NT2/D1 (cell line): Measurements from ENCODE around the gene DPP8.
"Not testable (repeated sequence)": the region's sequence is repeated elsewhere in the genome, so short reads cannot be mapped to it uniquely, and the experiment has no call there.

Source experiments
- DNase-seq: peaks from one replicate; pipeline ENCODE4 v3.0.0-alpha.2; 2011; ENCODE audit warnings: low read depth, low spot score
- H3K27me3 ChIP-seq: 2 replicates; pipeline ENCODE4 v1.6.0; 2011; ENCODE audit warnings: mild to moderate bottlenecking; ENCODE audit not compliant: insufficient read length, insufficient read depth
- H3K36me3 ChIP-seq: 2 replicates; pipeline ENCODE4 v1.6.1; 2011; ENCODE audit warnings: mild to moderate bottlenecking, low read length, mixed read lengths; ENCODE audit not compliant: insufficient read depth, insufficient read length
- H3K4me1 ChIP-seq: 2 replicates; pipeline ENCODE4 v1.5.1; 2011; ENCODE audit not compliant: insufficient read depth, insufficient read length
- H3K4me3 ChIP-seq: 2 replicates; pipeline ENCODE4 v1.5.1; 2011; ENCODE audit warnings: low read depth; ENCODE audit not compliant: insufficient read length
- H3K9ac ChIP-seq: 2 replicates; pipeline ENCODE4 v1.6.0; 2011; ENCODE audit warnings: low read depth; ENCODE audit not compliant: insufficient read length
- H3K9me3 ChIP-seq: 2 replicates; pipeline ENCODE4 v1.5.1; 2011; ENCODE audit warnings: mild to moderate bottlenecking, low read length; ENCODE audit not compliant: insufficient read depth
- SUZ12 ChIP-seq: IDR thresholded peaks from 2 replicates; pipeline ENCODE4 v1.6.1; 2011; ENCODE audit not compliant: insufficient read length, insufficient read depth; ENCODE audit errors: extremely low read depth
- YY1 ChIP-seq: IDR thresholded peaks from 2 replicates; pipeline ENCODE4 v1.6.1; 2011; ENCODE audit not compliant: insufficient read length, insufficient read depth
- ZNF274 ChIP-seq: IDR thresholded peaks from 2 replicates; pipeline ENCODE4 v1.6.1; 2011; ENCODE audit warnings: mild to moderate bottlenecking, low read depth, low read length

Gene DPP8

DNA sequence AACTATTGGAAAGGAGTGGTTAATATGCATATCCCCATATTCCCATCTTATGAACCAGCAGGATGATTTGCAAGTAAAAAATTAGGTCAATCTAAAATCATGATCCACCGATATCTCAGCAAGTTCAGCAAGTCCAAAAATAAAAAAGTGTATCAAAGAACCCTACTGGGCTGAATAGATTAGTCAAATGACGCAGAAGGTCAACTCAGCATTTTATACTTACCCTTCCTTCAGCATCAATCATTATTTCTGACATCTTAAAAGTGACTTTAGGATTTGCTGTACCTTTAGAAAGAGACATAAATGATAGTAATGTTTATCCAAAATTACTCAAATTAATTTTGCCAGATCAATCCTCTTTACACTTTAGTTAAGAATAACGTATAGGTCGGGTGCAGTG lies 32.6 kb downstream of the DPP8 start:
- no peak for DNase-seq
- H3K9ac ChIP-seq = no peak overlapping the region
- no peak for TF ChIP-seq SUZ12
- no peak for TF ChIP-seq YY1
- no peak overlapping the region for H3K4me3 ChIP-seq
- no peaks in the 10 kb centered on the region for H3K27me3 ChIP-seq
- no peaks in the 10 kb centered on the region for H3K4me1 ChIP-seq
- H3K9me3 ChIP-seq = no peaks in the 10 kb centered on the region
- peaks cover 89% of the 10 kb centered on the region for H3K36me3 ChIP-seq

DNA sequence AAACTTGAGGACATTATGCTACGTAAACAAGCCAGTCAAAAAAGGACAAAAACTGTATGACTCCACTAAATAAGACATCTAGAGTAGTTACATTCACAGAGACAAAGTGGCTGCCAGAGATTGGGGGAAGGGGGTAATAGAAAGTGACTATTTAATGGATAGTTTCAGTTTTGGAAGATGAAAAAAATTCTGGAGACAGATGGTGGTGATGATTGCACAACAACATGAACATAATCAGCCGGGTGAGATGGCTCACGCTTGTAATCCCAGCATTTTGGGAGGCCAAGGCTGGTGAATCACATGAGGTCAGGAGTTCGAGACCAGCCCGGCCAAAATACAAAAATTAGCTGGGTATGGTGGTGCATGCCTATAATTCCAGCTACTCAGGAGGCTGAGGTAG lies 40.6 kb downstream of the DPP8 start:
- no peak for DNase-seq
- TF ChIP-seq YY1 = no peak
- no peak for TF ChIP-seq ZNF274
- no peak for TF ChIP-seq SUZ12
- Histone ChIP-seq H3K4me1 (no peaks in the 10 kb centered on the region), H3K9ac (no peak overlapping the region), H3K4me3 (no peak overlapping the region), H3K9me3 (no peaks in the 10 kb centered on the region), H3K27me3 (no peaks in the 10 kb centered on the region), H3K36me3 (peaks cover 91% of the 10 kb centered on the region)

DNA sequence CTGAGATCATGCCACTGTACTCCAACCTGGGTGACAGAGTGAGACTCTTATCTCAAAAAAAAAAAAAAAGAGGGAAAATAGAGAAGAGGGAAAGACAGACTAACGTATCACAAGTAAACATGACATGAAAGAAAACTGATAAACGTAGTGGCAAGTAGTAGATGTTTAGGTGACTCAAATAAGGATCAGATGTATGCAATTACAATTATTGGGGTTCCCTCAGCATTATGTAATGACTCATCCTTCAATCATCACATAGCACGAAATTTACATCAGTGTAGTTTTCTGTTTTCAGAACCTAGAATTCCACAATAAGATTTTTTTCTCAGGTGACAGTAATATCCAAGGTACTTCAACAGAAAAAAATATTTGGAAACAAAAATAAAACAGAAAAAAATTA lies 46.6 kb downstream of the DPP8 start:
- H3K36me3 ChIP-seq = peaks cover 86% of the 10 kb centered on the region
- DNase-seq = no peak

DNA sequence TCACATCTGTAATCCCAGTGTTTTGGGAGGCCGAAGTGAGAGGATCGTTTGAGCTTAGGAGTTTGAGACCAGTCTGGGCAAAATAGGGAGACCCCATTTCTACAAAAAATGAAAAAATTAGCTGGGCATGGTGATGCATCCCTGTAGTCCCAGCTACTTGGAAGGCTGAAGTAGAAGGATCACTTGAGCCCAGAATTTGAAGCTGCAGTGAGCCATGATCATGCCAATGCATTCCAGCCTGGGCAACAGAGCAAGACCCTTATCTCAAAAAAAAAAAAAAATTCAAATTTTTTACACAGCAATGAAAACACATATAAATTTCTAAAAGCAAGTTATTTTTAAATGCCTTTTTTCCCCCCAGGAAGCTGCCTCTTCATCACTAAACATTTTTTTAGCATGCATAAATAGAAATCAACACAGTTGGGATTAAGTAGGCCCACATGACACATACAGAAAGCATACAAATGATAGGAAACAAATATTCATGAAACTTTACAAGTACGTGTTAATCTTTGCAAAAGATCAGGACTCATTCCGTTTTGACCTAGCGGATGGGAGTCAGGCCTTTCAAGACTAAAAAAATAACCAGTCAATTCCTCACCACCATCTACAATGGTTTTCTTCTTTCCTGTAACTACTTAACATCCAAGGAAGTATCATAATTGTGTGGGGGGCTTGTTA lies 49.1 kb downstream of the DPP8 start:
- Histone ChIP-seq H3K36me3 (peaks cover 79% of the 10 kb centered on the region), H3K9me3 (no peaks in the 10 kb centered on the region), H3K4me1 (no peaks in the 10 kb centered on the region), H3K4me3 (no peak overlapping the region), H3K9ac (no peak overlapping the region), H3K27me3 (no peaks in the 10 kb centered on the region)
- TF ChIP-seq SUZ12 (no peak), ZNF274 (no peak), YY1 (no peak)
- DNase-seq = no peak

More for the DNA sequence above, 46.6 kb downstream of the DPP8 start:
- Histone ChIP-seq H3K4me1 (no peaks in the 10 kb centered on the region), H3K9me3 (no peaks in the 10 kb centered on the region), H3K27me3 (no peaks in the 10 kb centered on the region), H3K9ac (no peak overlapping the region), H3K4me3 (no peak overlapping the region)
- TF ChIP-seq SUZ12 = no peak
- no peak for TF ChIP-seq YY1
- TF ChIP-seq ZNF274 = no peak

DNA sequence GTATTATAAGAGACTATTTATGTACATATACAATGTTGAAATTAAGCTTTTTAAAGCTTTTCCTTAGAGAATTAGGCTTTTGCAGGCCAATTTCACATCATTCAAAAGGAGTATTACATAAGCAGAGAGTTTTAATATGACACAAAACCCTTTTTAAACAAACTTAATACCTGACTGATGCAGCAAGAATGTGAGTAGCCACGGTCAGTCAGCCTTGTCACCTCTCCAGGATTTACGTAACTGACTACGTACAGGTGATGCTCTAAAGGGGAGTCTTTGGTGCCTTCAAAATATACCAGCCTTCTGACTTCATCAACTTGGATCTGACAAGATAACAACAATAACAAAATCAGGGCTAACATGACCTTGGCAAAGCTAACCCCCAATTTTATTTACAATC lies 50.6 kb downstream of the DPP8 start:
- Histone ChIP-seq H3K4me1 (no peaks in the 10 kb centered on the region), H3K9ac (no peak overlapping the region), H3K36me3 (peaks cover 79% of the 10 kb centered on the region), H3K9me3 (no peaks in the 10 kb centered on the region), H3K27me3 (no peaks in the 10 kb centered on the region), H3K4me3 (no peak overlapping the region)
- TF ChIP-seq YY1 (no peak), SUZ12 (no peak), ZNF274 (no peak)
- no peak for DNase-seq

DNA sequence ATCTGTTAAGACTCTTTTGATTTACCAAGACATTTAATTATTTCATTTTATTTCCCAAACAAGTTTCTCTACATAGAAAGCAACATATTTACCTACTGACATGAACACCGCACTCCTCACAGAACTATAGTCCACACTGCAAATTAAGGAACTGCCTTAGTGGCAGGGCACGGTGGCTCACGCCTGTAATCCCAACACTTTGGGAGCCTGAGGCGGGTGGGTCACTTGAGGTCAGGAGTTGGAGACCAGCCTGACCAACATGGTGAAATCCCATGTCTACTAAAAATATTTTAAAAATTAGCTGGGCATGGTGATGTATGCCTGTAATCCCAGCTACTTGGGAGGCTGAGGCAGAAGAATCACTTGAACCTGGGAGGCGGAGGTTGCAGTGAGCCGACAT lies 54.4 kb downstream of the DPP8 start:
- H3K36me3 ChIP-seq = peaks cover 89% of the 10 kb centered on the region

DNA sequence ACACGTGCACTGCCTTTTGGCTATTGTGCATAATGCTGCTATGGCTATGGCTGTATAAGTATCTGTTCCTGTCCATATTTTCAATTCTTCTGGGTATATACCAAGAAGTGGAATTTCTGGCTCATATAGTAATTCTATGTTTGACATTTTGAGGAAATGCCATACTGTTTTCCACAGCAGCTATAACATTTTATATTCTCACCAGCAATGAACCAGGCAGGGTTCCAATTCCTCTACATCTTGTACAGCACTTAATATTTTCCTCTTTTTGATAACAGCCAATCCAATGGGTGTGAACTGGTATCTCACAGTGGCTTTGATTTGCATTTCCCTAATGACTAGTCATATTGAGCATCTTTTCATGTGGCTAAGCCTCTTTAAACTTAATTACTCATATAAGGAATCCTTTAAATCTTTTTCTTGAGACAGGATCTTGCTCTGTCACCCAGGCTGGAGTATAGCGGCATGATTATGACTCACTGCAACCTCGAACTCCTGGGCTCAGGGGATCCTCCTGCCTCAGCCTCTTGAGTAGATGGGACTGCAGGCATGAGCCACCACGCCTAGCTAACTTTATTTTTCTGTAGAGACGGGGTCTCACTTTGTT lies 56.6 kb downstream of the DPP8 start:
- H3K27me3 ChIP-seq = no peaks in the 10 kb centered on the region
- H3K36me3 ChIP-seq = peaks cover 87% of the 10 kb centered on the region
- no peaks in the 10 kb centered on the region for H3K4me1 ChIP-seq
- no peak for TF ChIP-seq YY1
- H3K9me3 ChIP-seq = no peaks in the 10 kb centered on the region
- no peak overlapping the region for H3K4me3 ChIP-seq
- H3K9ac ChIP-seq = no peak overlapping the region
- DNase-seq = no peak

More for the DNA sequence above, 54.4 kb downstream of the DPP8 start:
- H3K9ac ChIP-seq, H3K27me3 ChIP-seq, DNase-seq, H3K4me1 ChIP-seq, H3K9me3 ChIP-seq, H3K4me3 ChIP-seq: not testable (repeated sequence)

DNA sequence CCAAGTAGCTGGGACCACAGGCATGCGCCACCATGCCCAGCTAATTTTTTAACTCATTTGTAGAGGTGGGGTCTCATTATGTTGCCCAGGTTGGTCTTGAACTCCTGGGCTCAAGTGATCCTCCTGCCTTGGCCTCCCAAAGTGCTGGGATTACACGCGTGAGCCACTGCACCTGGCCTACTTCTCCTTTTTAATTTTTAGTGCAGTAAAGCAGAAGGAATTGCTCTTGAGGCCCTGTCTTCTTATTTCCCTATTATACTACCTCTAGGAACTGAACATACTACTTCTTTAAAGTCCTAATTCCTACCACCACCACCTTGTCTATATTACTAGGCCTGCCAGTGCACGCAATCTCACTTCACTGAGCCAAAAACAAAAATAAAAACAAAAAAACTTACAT lies 62.2 kb downstream of the DPP8 start:
- not testable (repeated sequence) for H3K4me3 ChIP-seq, H3K27me3 ChIP-seq, DNase-seq, H3K4me1 ChIP-seq, H3K9me3 ChIP-seq, H3K9ac ChIP-seq
- peaks cover 91% of the 10 kb centered on the region for H3K36me3 ChIP-seq
